GM19193 (cell line): Measurements from ENCODE around the gene AARS2.

Experiments used
- POLR2A ChIP-seq: IDR thresholded peaks from 4 replicates; pipeline ENCODE4 v1.6.1; 2011; ENCODE audit not compliant: insufficient read depth, insufficient read length; ENCODE audit errors: extremely low read depth

Gene AARS2

GRCh38 chr6:44338228-44339122 lies 25.3 kb upstream of the AARS2 start:
- no peak for TF ChIP-seq POLR2A

GRCh38 chr6:44335631-44336030 lies 22.5 kb upstream of the AARS2 start:
- TF ChIP-seq POLR2A: no peak

- no peak for TF ChIP-seq POLR2A
Observed at GRCh38 chr6:44333942-44334341, 20.8 kb upstream of the AARS2 start.

- no peak for TF ChIP-seq POLR2A
Observed at GRCh38 chr6:44333273-44333919, 20.2 kb upstream of the AARS2 start.

- TF ChIP-seq POLR2A: no peak
Observed at GRCh38 chr6:44332585-44332984, 19.4 kb upstream of the AARS2 start.

- TF ChIP-seq POLR2A: no peak
Observed at GRCh38 chr6:44329858-44330257, 16.7 kb upstream of the AARS2 start.

- no peak for TF ChIP-seq POLR2A
Observed at GRCh38 chr6:44327760-44328159, 14.6 kb upstream of the AARS2 start.

GRCh38 chr6:44327096-44327495 lies 13.9 kb upstream of the AARS2 start:
- no peak for TF ChIP-seq POLR2A

GRCh38 chr6:44321210-44321609 lies 8.1 kb upstream of the AARS2 start:
- no peak for TF ChIP-seq POLR2A

- no peak for TF ChIP-seq POLR2A
Observed at GRCh38 chr6:44316481-44316880, 3.3 kb upstream of the AARS2 start.

GRCh38 chr6:44315951-44316350 lies 2.8 kb upstream of the AARS2 start:
- TF ChIP-seq POLR2A: no peak

- no peak for TF ChIP-seq POLR2A
Observed at GRCh38 chr6:44315516-44315915, 2.4 kb upstream of the AARS2 start.

GRCh38 chr6:44311767-44312166 lies 1.4 kb downstream of the AARS2 start:
- no peak for TF ChIP-seq POLR2A

GRCh38 chr6:44311304-44311703 lies 1.8 kb downstream of the AARS2 start:
- no peak for TF ChIP-seq POLR2A

GRCh38 chr6:44310241-44310640 lies 2.9 kb downstream of the AARS2 start:
- no peak for TF ChIP-seq POLR2A

- TF ChIP-seq POLR2A: no peak
Observed at GRCh38 chr6:44309631-44310030, 3.5 kb downstream of the AARS2 start.

- no peak for TF ChIP-seq POLR2A
Observed at GRCh38 chr6:44309092-44309491, 4.1 kb downstream of the AARS2 start.

GRCh38 chr6:44307217-44307616 lies 5.9 kb downstream of the AARS2 start:
- TF ChIP-seq POLR2A: no peak
